Measurements from ENCODE around the gene C20orf96.

Gene C20orf96

DNA sequence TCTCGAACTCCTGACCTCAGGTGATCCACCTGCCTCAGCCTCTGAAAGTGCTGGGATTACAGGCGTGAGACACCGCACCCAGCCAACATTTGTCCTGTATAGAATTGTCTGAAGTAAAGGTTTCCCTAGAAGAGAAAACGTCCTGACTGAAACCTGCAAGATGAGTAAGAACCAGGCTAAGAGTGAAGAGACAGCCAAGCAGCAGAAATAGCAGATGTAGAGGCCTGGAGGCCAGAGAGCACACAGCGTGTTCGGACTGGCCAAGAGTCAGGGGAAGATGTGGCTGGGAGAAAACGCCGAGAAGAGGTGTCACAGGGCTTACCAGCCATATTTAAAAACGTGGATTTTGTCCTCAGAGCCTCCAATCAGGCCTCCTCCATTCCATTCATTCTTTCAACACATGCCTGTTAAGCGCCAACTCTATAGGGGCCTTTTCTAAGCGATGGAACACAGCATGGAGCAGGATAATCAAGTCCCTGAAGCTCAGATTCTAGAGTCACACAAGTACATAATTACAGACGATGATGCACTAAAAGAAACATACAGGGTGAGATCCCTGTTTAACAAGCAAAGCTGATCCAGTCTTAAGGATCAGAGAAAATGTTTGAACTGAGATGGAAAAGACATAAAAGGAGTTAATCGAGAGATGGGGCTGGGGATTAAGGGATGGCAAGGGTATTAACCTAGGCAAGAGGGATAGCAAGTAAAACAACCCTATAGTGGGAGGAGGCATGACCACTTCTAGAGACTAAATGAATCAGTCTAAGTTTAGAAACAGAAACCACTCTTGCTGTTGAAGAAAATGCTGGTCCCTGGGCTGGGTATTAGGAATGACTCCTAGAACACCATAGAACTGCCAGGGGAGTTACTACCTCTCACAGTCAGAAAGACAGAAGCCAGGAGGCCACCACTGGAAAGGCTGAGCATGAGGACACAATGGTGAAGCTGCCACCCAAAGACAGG is 11.6 kb upstream of the C20orf96 start:
- no peak overlapping the region for H3K27ac ChIP-seq (ENCODE audit: insufficient read depth in 1 of 2, low read depth in 1 of 2, low read length in 2 of 2, poor library complexity in 1 of 2, severe bottlenecking in 2 of 2)
- POLR2A ChIA-PET, result no interaction called here
- CTCF ChIA-PET, result interaction anchor here (1.2 to 6.0 kb wide), 4 partner anchors 7 to 28 kb away, joined by 3 to 28 read pairs (median 15); no protein-coding TSS in a partner anchor

DNA sequence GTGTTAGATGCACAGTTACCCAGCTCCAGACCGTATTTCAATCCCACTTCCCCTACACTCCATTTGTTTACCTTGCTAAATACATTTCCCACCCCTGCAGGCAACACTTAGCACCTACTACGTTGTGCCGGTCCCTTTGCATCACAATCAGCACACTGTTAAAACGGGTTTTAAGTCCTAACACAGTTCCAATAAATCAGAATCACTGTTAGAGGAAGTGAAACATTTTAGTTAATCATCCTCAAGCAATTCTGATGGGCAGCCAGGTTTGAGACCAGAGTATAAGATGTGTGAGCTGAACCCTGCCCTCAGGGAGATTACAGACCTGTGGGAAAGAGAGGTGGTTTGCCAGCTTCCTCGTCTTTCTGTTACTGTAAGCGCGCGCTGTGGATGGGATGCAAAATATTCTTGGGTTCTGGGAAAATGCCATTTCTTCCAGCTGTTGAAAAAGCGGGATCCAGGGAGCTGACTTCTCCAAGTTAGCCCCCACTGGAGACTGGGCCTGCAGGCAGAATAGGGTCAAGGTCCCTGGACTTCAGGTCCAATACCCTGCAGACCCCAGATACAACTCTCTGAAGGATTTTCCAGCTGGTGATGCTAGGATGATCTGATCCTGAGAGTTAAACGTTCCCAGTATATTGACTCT is 9.9 kb upstream of the C20orf96 start:
- no peaks in the 10 kb centered on the region for H3K9me3 ChIP-seq (ENCODE audit: control extremely low read depth in 1 of 5, control insufficient read depth in 4 of 5, insufficient read depth in 2 of 5, low read depth in 1 of 5, low read length in 4 of 5)
- peak in 1 of 3 donors; percentile 5 for DNase-seq
- H3K4me3 ChIP-seq (ENCODE audit: control insufficient read depth in 1 of 7, extremely low read depth in 1 of 7, insufficient read depth in 4 of 7, low read depth in 2 of 7, low read length in 6 of 7), result peak overlapping the region in 3 of 7 experiments; percentile 95 to 98 (median 97)
- H3K27me3 ChIP-seq (replicated peaks in 2 of 5; ENCODE audit: control insufficient read depth in 4 of 5, insufficient read depth in 5 of 5, low read length in 4 of 5), result no peaks in the 10 kb centered on the region
- ChIA-PET POLR2A (interaction anchor here (0.6 to 3.0 kb wide), 2 partner anchors 9 to 93 kb away, joined by 3 to 12 read pairs; no protein-coding TSS in a partner anchor), CTCF (interaction anchor here (1.0 to 6.0 kb wide), 5 partner anchors 8 to 33 kb away, joined by 3 to 28 read pairs (median 8); no protein-coding TSS in a partner anchor)
- H3K36me3 ChIP-seq (ENCODE audit: control insufficient read depth in 4 of 4, insufficient read depth in 4 of 4, low read length in 3 of 4), result peaks cover 0 to 20% (median 1%) of the 10 kb centered on the region in 4 experiments
- H3K4me1 ChIP-seq (ENCODE audit: control extremely low read depth in 1 of 4, control insufficient read depth in 4 of 4, insufficient read depth in 4 of 4, low read length in 3 of 4), result peaks cover 17 to 45% (median 32%) of the 10 kb centered on the region in 4 experiments
- no peak overlapping the region for H3K27ac ChIP-seq (ENCODE audit: insufficient read depth in 1 of 2, low read depth in 1 of 2, low read length in 2 of 2, poor library complexity in 1 of 2, severe bottlenecking in 2 of 2)
- WGBS (ENCODE audit: insufficient coverage), result 65% methylated on average over 3 of the region's 10 CpGs

More for the DNA sequence above, 11.6 kb upstream of the C20orf96 start:
- Histone ChIP-seq H3K4me1 (ENCODE audit: control extremely low read depth in 1 of 4, control insufficient read depth in 4 of 4, insufficient read depth in 4 of 4, low read length in 3 of 4) (peaks cover 12 to 34% (median 29%) of the 10 kb centered on the region in 4 experiments), H3K36me3 (ENCODE audit: control insufficient read depth in 4 of 4, insufficient read depth in 4 of 4, low read length in 3 of 4) (peaks cover 0 to 20% (median 1%) of the 10 kb centered on the region in 4 experiments), H3K9me3 (ENCODE audit: control extremely low read depth in 1 of 5, control insufficient read depth in 4 of 5, insufficient read depth in 2 of 5, low read depth in 1 of 5, low read length in 4 of 5) (no peaks in the 10 kb centered on the region), H3K27me3 (replicated peaks in 2 of 5; ENCODE audit: control insufficient read depth in 4 of 5, insufficient read depth in 5 of 5, low read length in 4 of 5) (no peaks in the 10 kb centered on the region), H3K4me3 (ENCODE audit: control insufficient read depth in 1 of 7, extremely low read depth in 1 of 7, insufficient read depth in 4 of 7, low read depth in 2 of 7, low read length in 6 of 7) (no peak overlapping the region)
- no peak for DNase-seq
- WGBS (ENCODE audit: insufficient coverage), result 91% methylated on average over 12 of the region's 13 CpGs

DNA sequence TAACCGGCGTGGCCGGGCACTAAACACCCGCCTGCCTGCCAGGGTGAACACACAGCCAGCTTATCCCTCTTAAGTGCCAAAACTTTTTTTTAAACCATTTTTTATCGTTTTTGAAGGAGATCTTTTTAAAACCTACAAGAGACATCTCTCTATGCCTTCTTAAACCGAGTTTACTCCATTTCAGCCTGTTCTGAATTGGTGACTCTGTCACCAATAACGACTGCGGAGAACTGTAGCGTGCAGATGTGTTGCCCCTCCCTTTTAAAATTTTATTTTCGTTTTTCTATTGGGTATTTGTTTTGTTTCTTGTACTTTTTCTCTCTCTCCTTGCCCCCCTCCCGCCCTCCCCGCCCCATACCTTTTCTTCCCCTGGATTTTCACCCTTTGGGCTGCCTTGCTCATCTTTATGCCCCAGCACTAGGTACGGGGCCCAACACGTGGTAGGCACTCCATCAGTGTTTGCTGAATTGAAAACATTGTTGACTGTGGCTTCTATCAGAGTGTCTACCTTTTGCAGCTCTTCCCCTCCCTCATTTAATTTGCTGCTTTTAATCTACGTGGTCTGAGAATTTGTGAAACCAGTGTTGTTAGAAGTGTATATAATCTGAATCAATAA is 8.3 kb upstream of the C20orf96 start:
- H3K27ac ChIP-seq (ENCODE audit: insufficient read depth in 1 of 2, low read depth in 1 of 2, low read length in 2 of 2, poor library complexity in 1 of 2, severe bottlenecking in 2 of 2), result peak overlapping the region in 1 of 2 experiments; percentile 95
- ChIA-PET POLR2A (interaction anchor here (0.6 to 3.0 kb wide), 5 partner anchors 11 to 27 kb away, joined by 3 to 12 read pairs (median 4); partner anchors contain the start of gene SOX12), CTCF (interaction anchor here (0.6 to 6.0 kb wide), 6 partner anchors 10 to 1889 kb away, joined by 3 to 28 read pairs (median 6); no protein-coding TSS in a partner anchor)
- 3% methylated on average over 8 of the region's 15 CpGs for WGBS (ENCODE audit: insufficient coverage)
- peak overlapping the region; percentile 86 to 98 (median 97) for H3K4me3 ChIP-seq (ENCODE audit: control insufficient read depth in 1 of 7, extremely low read depth in 1 of 7, insufficient read depth in 4 of 7, low read depth in 2 of 7, low read length in 6 of 7)
- peaks cover 0 to 20% (median 1%) of the 10 kb centered on the region in 4 experiments for H3K36me3 ChIP-seq (ENCODE audit: control insufficient read depth in 4 of 4, insufficient read depth in 4 of 4, low read length in 3 of 4)
- H3K4me1 ChIP-seq (ENCODE audit: control extremely low read depth in 1 of 4, control insufficient read depth in 4 of 4, insufficient read depth in 4 of 4, low read length in 3 of 4), result peaks cover 17 to 45% (median 32%) of the 10 kb centered on the region in 4 experiments
- DNase-seq, result no peak
- no peaks in the 10 kb centered on the region for H3K9me3 ChIP-seq (ENCODE audit: control extremely low read depth in 1 of 5, control insufficient read depth in 4 of 5, insufficient read depth in 2 of 5, low read depth in 1 of 5, low read length in 4 of 5)
- H3K27me3 ChIP-seq (replicated peaks in 2 of 5; ENCODE audit: control insufficient read depth in 4 of 5, insufficient read depth in 5 of 5, low read length in 4 of 5), result no peaks in the 10 kb centered on the region

- H3K36me3 ChIP-seq (ENCODE audit: control insufficient read depth in 4 of 4, insufficient read depth in 4 of 4, low read length in 3 of 4), result peaks cover 0 to 20% (median 1%) of the 10 kb centered on the region in 4 experiments
- peak overlapping the region; percentile 86 to 98 (median 97) for H3K4me3 ChIP-seq (ENCODE audit: control insufficient read depth in 1 of 7, extremely low read depth in 1 of 7, insufficient read depth in 4 of 7, low read depth in 2 of 7, low read length in 6 of 7)
- POLR2A ChIA-PET, result interaction anchor here (1.2 to 3.0 kb wide), 2 partner anchors 12 to 27 kb away, joined by 4 to 12 read pairs; partner anchors contain the start of gene SOX12
- H3K9me3 ChIP-seq (ENCODE audit: control extremely low read depth in 1 of 5, control insufficient read depth in 4 of 5, insufficient read depth in 2 of 5, low read depth in 1 of 5, low read length in 4 of 5), result no peaks in the 10 kb centered on the region
- peaks cover 17 to 45% (median 32%) of the 10 kb centered on the region in 4 experiments for H3K4me1 ChIP-seq (ENCODE audit: control extremely low read depth in 1 of 4, control insufficient read depth in 4 of 4, insufficient read depth in 4 of 4, low read length in 3 of 4)
- CTCF ChIA-PET, result interaction anchor here (1.2 to 6.0 kb wide), 3 partner anchors 11 to 32 kb away, joined by 3 to 28 read pairs (median 26); no protein-coding TSS in a partner anchor
- peak overlapping the region; percentile 93 to 95 for H3K27ac ChIP-seq (ENCODE audit: insufficient read depth in 1 of 2, low read depth in 1 of 2, low read length in 2 of 2, poor library complexity in 1 of 2, severe bottlenecking in 2 of 2)
- DNase-seq, result peak in 2 of 3 donors; percentile 41 to 45
- 0% methylated on average over 61 of the region's 75 CpGs for WGBS (ENCODE audit: insufficient coverage)
- H3K27me3 ChIP-seq (replicated peaks in 2 of 5; ENCODE audit: control insufficient read depth in 4 of 5, insufficient read depth in 5 of 5, low read length in 4 of 5), result no peaks in the 10 kb centered on the region
Observed at GRCh38 chr20:297925-298775, 7.6 kb upstream of the C20orf96 start.

- Histone ChIP-seq H3K27me3 (replicated peaks in 2 of 5; ENCODE audit: control insufficient read depth in 4 of 5, insufficient read depth in 5 of 5, low read length in 4 of 5) (no peaks in the 10 kb centered on the region), H3K4me1 (ENCODE audit: control extremely low read depth in 1 of 4, control insufficient read depth in 4 of 4, insufficient read depth in 4 of 4, low read length in 3 of 4) (peaks cover 17 to 45% (median 32%) of the 10 kb centered on the region in 4 experiments), H3K4me3 (ENCODE audit: control insufficient read depth in 1 of 7, extremely low read depth in 1 of 7, insufficient read depth in 4 of 7, low read depth in 2 of 7, low read length in 6 of 7) (peak within 1 kb of the TSS; percentile 86 to 98 (median 97)), H3K36me3 (ENCODE audit: control insufficient read depth in 4 of 4, insufficient read depth in 4 of 4, low read length in 3 of 4) (peaks cover 0 to 20% (median 1%) of the 10 kb centered on the region in 4 experiments), H3K9me3 (ENCODE audit: control extremely low read depth in 1 of 5, control insufficient read depth in 4 of 5, insufficient read depth in 2 of 5, low read depth in 1 of 5, low read length in 4 of 5) (no peaks in the 10 kb centered on the region), H3K27ac (ENCODE audit: insufficient read depth in 1 of 2, low read depth in 1 of 2, low read length in 2 of 2, poor library complexity in 1 of 2, severe bottlenecking in 2 of 2) (peak within 1 kb of the TSS; percentile 93 to 95)
- ChIA-PET POLR2A (interaction anchor here (0.8 to 1.2 kb wide), 4 partner anchors 27 to 33 kb away, joined by 3 to 4 read pairs (median 4); partner anchors contain the start of gene SOX12), CTCF (interaction anchor here (0.7 to 1.9 kb wide), 4 partner anchors 24 to 33 kb away, joined by 3 to 6 read pairs (median 4); partner anchors contain the start of gene SOX12)
- peak; percentile 94 to 96 (median 96) for DNase-seq
- 0% methylated on average over 83 of the region's 99 CpGs for WGBS (ENCODE audit: insufficient coverage)
Observed at GRCh38 chr20:297098-297924, 6.8 kb upstream of the C20orf96 start, which contains the start of gene ZCCHC3. TSS of gene ZCCHC3 (plus strand) at chr20:297570. CDS start at chr20:297587, 17 bp downstream.

All from common myeloid progenitor, CD34-positive (primary cell).